Left lung (tissue), 10 donors: Measurements from ENCODE around the gene PDCD1. TPM values are rescaled to one million over a fixed set of nuclear protein-coding genes. Genes with fewer than 3 reads are reported as not detected.
A peak's percentile ranks its signal among the peaks of the same experiment; 100 is the strongest.

Source experiments
- ATAC-seq: fragments of 200-7000 bp; cut with Tn5 transposase; one replicate; pipeline ENCODE4 v1.9.1; 2020; ENCODE audit warnings: moderate library complexity
- DNase-seq, 4 donors: peaks; one replicate each; pipeline ENCODE4 v3.0.0-alpha.2; 2013 to 2020
- H3K27ac ChIP-seq, 2 donors: fragments of 200-600 bp; sonication (generic) in 1 of 2; one replicate each; pipeline versions ENCODE4 v1.5.0 to v1.8.0; 2020 to 2021
- H3K27me3 ChIP-seq, 2 donors: fragments of 200-600 bp; sonication (generic) in 1 of 2; one replicate each; pipeline versions ENCODE4 v1.5.0 to v1.8.0; 2020 to 2021
- H3K36me3 ChIP-seq, 2 donors: fragments of 200-600 bp; sonication (generic) in 1 of 2; one replicate each; pipeline versions ENCODE4 v1.5.0 to v1.8.0; 2020 to 2021
- H3K4me1 ChIP-seq, 2 donors: fragments of 200-600 bp; one replicate each; pipeline ENCODE4 v1.8.0; 2021
- H3K4me3 ChIP-seq, 2 donors: fragments of 200-600 bp; sonication (generic) in 1 of 2; one replicate each; pipeline versions ENCODE4 v1.5.0 to v1.8.0; 2020 to 2021; ENCODE audit warnings: mild to moderate bottlenecking in 1 of 2
- H3K9me3 ChIP-seq, 2 donors: fragments of 200-600 bp; sonication (generic) in 1 of 2; one replicate each; pipeline versions ENCODE4 v1.5.0 to v1.8.0; 2020 to 2021
- intact Hi-C, 2 donors: fragments of 100-400 bp; cut with DNase I; formaldehyde crosslinking; loops; one replicate each; pipeline versions ENCODE4 v1.11.2 to v1.14.2; 2022
- polyA plus RNA-seq, 6 donors: library from polyadenylated mRNA; unstranded; fragments of 120-200 nt; gene quantifications; one replicate each; pipeline ENCODE4 v1.2.1, GENCODE V29; 2013; ENCODE audit not compliant: insufficient read length in 6 of 6
- total RNA-seq, 2 donors: library from RNA; stranded (reverse); fragmentation: NEBNext Ultra II Directional; extraction: Animal tissue kit (Norgen Biotek cat#: 25700); gene quantifications; one replicate each; pipeline ENCODE4 v1.2.1, GENCODE V29; 2021
- TF ChIP-seq, protein P1 (sequence below), 2 donors: fragments of 200-600 bp; sonication (generic) in 1 of 2; IDR thresholded peaks; one replicate each; pipeline versions ENCODE4 v1.5.0 to v1.8.0; 2021; ENCODE audit warnings: antibody characterized with exemption in 2 of 2
- donor health status: DM: no; HTN: yes; CAD: no.
- donor health status: DM: no; HTN: no; CAD: no.

Gene PDCD1
- total and polyA plus RNA-seq, 8 donors, result 0.15 to 1.1 (median 0.31) TPM

DNA sequence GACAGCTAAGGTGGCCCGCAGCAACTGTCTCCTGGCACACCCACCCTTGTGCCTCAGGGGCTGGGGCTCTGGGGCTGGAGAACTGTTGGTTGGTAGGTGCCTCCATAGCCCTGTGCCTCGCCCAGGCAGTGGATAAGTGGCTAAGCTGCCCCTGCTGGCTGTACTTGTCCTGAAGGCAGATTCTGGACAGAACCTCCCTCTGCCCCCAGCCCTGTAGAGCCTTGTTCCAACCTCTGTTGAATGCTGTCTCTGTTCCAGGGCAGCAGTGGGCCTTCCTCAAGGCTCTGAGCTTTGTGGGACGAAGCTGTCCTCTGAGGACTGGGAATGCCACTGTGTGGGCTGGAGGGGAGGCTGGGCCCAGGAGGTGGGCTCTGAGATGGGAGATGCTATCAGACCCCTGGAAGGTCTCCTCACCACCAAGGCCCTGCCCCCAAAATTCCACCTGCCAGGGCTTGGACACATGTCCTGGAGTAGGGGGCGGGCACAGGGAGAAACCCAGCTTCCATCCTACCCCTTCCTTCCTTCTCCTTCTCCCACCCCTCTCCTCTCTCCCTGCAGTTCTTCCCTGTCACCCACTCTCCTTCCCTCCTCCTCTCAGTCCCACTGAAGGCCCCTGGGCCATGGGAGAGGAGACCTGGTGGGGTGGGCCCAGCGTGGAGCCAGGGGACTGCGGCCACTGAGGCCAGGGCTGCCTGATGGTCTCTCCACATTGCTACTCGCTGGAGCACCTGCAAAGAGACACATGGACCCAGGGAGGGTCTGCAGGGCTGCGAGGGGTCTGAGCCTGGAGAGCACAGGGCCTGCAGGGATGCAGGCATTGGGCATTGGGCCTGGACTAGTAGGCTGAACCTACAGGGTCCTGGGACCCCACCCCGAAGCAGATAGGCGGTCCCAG, 1.7 kb upstream of the PDCD1 start:
- peak overlapping the region in 1 of 2 donors; percentile 13 for H3K4me3 ChIP-seq
- ATAC-seq (no peak), DNase-seq (peak in 1 of 4 donors; percentile 70)
- H3K27me3 ChIP-seq, result peaks cover 8 to 62% of the 10 kb centered on the region in 2 donors
- no peaks in the 10 kb centered on the region for H3K9me3 ChIP-seq
- H3K4me1 ChIP-seq, result peaks cover 5 to 25% of the 10 kb centered on the region in 2 donors
- no peaks in the 10 kb centered on the region for H3K36me3 ChIP-seq
- peak overlapping the region; percentile 28 to 85 for H3K27ac ChIP-seq
- TF ChIP-seq, protein P1, sequence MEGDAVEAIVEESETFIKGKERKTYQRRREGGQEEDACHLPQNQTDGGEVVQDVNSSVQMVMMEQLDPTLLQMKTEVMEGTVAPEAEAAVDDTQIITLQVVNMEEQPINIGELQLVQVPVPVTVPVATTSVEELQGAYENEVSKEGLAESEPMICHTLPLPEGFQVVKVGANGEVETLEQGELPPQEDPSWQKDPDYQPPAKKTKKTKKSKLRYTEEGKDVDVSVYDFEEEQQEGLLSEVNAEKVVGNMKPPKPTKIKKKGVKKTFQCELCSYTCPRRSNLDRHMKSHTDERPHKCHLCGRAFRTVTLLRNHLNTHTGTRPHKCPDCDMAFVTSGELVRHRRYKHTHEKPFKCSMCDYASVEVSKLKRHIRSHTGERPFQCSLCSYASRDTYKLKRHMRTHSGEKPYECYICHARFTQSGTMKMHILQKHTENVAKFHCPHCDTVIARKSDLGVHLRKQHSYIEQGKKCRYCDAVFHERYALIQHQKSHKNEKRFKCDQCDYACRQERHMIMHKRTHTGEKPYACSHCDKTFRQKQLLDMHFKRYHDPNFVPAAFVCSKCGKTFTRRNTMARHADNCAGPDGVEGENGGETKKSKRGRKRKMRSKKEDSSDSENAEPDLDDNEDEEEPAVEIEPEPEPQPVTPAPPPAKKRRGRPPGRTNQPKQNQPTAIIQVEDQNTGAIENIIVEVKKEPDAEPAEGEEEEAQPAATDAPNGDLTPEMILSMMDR (IDR thresholded peaks at IDR 0.05), result no peak
- intact Hi-C loops, result no loop called here

DNA sequence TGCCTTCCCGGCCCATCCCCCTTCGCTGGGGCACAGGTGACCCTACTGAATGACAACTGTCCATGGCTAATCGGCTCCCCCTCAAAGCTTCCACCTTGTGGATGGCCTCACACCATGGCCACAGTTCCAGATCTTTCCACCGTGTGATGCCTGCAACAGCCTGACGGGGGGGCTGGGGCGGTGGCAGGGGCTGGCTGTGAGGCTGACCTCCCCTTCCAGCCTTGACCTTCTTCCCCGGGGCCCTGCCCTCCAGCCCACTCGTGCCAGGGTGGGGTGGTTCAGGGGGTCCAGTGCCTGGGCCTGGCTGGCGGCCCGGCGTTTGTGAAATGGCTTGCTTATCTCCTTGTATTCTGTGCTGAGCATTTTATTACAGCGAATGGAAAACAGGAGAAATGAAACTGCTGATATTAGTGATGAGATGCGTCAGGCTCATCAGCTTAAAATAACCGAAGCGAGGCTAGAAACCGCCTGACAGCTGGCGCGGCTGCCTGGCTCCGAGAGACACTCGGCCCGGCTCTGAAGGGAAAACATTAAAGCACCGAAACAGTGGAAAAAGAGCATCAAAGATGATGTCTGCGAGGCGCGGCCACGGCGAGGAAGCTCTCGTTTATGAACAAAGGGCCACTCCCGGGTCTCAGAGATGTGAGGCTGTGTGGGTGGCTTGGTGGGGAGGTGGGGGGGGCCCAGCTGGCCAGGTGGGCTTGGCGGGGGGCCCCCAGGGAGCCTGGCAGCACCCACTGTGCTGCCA, 916 bp upstream of the PDCD1 start:
- Histone ChIP-seq H3K9me3 (no peaks in the 10 kb centered on the region), H3K4me3 (peak overlapping the region in 1 of 2 donors; percentile 28), H3K4me1 (peaks cover 5 to 25% of the 10 kb centered on the region in 2 donors), H3K36me3 (no peaks in the 10 kb centered on the region), H3K27me3 (peaks cover 8 to 62% of the 10 kb centered on the region in 2 donors), H3K27ac (peak overlapping the region; percentile 28 to 85)
- ATAC-seq (peak; percentile 57), DNase-seq (peak in 3 of 4 donors; percentile 65 to 78 (median 66))
- TF ChIP-seq, protein P1 (IDR thresholded peaks at IDR 0.05), result no peak
- intact Hi-C loops, result no loop called here

DNA sequence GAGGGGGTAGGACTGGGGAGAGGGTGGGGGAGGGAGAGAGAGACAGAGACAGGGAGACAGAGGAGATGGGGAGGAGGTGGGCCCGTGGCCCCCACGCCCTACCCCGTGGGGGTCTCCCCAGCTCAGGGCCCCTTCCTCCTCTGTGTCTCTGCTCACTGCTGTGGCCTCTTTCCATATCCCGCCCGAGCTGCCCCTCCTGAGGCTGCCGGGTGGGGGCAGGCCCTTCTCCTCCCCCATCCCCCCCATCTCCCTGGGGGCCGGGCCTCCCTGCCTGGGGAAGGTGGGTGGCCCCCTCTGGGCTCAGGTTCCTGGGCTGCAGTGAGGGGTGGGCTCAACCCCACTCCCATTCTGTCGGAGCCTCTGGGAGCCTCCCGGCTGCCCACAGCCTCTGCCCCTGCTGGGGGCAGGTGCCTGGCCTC, 332 bp upstream of the PDCD1 start:
- Histone ChIP-seq H3K9me3 (no peaks in the 10 kb centered on the region), H3K4me1 (peaks cover 5 to 25% of the 10 kb centered on the region in 2 donors), H3K4me3 (peak overlapping the region in 1 of 2 donors; percentile 28), H3K27me3 (peaks cover 8 to 57% of the 10 kb centered on the region in 2 donors), H3K36me3 (no peaks in the 10 kb centered on the region), H3K27ac (peak overlapping the region; percentile 28 to 85)
- DNase-seq (peak in 1 of 4 donors; percentile 68), ATAC-seq (no peak)
- intact Hi-C loops, result no loop called here
- TF ChIP-seq, protein P1 (IDR thresholded peaks at IDR 0.05), result no peak

DNA sequence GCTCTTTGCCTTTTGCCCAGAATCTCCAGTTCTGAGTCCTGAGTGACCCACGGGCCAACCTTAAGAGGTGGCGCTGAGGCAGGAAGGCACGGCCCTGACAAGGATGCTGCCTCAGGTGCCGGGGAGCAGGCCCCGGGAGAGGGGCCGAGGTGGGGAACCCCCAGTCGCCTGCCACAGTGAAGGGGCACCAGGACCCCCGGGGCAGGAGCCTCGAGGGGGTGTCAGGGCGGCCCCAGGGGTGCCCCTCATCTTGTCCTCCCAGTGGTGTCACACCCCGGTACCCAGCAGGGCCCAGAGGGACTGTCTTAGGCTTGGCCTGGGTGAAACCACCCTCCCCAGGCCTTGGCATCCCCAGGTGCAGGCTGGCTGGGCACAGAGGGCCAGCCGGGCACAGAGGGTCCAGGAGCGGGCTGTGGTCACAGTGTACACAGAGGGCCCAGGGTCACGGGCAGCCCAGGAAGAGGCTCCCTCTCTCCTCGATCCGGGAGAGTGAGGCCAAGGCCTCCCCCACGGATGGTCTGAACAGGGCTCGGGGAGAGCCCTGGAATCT, 1.0 kb downstream of the PDCD1 start:
- intact Hi-C loops, result no loop called here
- Histone ChIP-seq H3K36me3 (no peaks in the 10 kb centered on the region), H3K27ac (no peak overlapping the region), H3K9me3 (no peaks in the 10 kb centered on the region), H3K4me3 (peak overlapping the region in 1 of 2 donors; percentile 28), H3K27me3 (peaks cover 0 to 44% of the 10 kb centered on the region in 2 donors), H3K4me1 (peaks cover 5 to 19% of the 10 kb centered on the region in 2 donors)
- DNase-seq, result peak in 1 of 4 donors; percentile 59
- no peak for ATAC-seq
- TF ChIP-seq, protein P1 (IDR thresholded peaks at IDR 0.05), result no peak
